ENCODE data around the gene ICE2. TPM values are rescaled to one million over a fixed set of nuclear protein-coding genes. Genes with fewer than 3 reads are reported as not detected.

The ICE2 gene
- total RNA-seq, 1 experiment from 2014 or later = 14.5 TPM

GRCh38 chr15:60390231-60390630 is 88.7 kb downstream of the ICE2 start:
- H3K27me3 ChIP-seq = no peaks in the 10 kb centered on the region
- DNase-seq = no peak
- H3K4me3 ChIP-seq = peak overlapping the region; percentile 6
- H3K9me3 ChIP-seq = no peaks in the 10 kb centered on the region
- peaks cover 83% of the 10 kb centered on the region for H3K36me3 ChIP-seq

- H3K36me3 ChIP-seq = peaks cover 83% of the 10 kb centered on the region
- H3K27me3 ChIP-seq = no peaks in the 10 kb centered on the region
- no peak for DNase-seq
- H3K4me3 ChIP-seq = no peak overlapping the region; the same call in 1 of the 2 replicates
- no peaks in the 10 kb centered on the region for H3K9me3 ChIP-seq
Measured at GRCh38 chr15:60389261-60390077, 89.5 kb downstream of the ICE2 start.

- no peaks in the 10 kb centered on the region for H3K9me3 ChIP-seq
- no peak for DNase-seq
- H3K36me3 ChIP-seq = peaks cover 88% of the 10 kb centered on the region
- no peak overlapping the region for H3K4me3 ChIP-seq
- no peaks in the 10 kb centered on the region for H3K27me3 ChIP-seq
Measured at GRCh38 chr15:60387321-60387720, 91.6 kb downstream of the ICE2 start.

GRCh38 chr15:60386615-60387014 is 92.3 kb downstream of the ICE2 start:
- DNase-seq = no peak
- no peaks in the 10 kb centered on the region for H3K27me3 ChIP-seq
- H3K9me3 ChIP-seq = no peaks in the 10 kb centered on the region
- no peak overlapping the region for H3K4me3 ChIP-seq
- peaks cover 87% of the 10 kb centered on the region for H3K36me3 ChIP-seq

GRCh38 chr15:60385620-60386552 is 93.1 kb downstream of the ICE2 start:
- Histone ChIP-seq H3K27me3 (no peaks in the 10 kb centered on the region), H3K9me3 (no peaks in the 10 kb centered on the region), H3K36me3 (peaks cover 92% of the 10 kb centered on the region), H3K4me3 (no peak overlapping the region)
- DNase-seq = no peak

GRCh38 chr15:60384526-60385126 is 94.3 kb downstream of the ICE2 start:
- peaks cover 93% of the 10 kb centered on the region for H3K36me3 ChIP-seq
- no peak for DNase-seq
- no peak overlapping the region for H3K4me3 ChIP-seq
- no peaks in the 10 kb centered on the region for H3K9me3 ChIP-seq
- no peaks in the 10 kb centered on the region for H3K27me3 ChIP-seq

GRCh38 chr15:60384053-60384452 is 94.9 kb downstream of the ICE2 start:
- Histone ChIP-seq H3K36me3 (peaks cover 93% of the 10 kb centered on the region), H3K27me3 (no peaks in the 10 kb centered on the region), H3K9me3 (no peaks in the 10 kb centered on the region), H3K4me3 (no peak overlapping the region)
- no peak for DNase-seq

- DNase-seq = no peak
- peaks cover 98% of the 10 kb centered on the region for H3K36me3 ChIP-seq
Measured at GRCh38 chr15:60382773-60383674, 95.9 kb downstream of the ICE2 start.

GRCh38 chr15:60381148-60381788 is 97.7 kb downstream of the ICE2 start:
- no peak overlapping the region for H3K4me3 ChIP-seq
- no peak for DNase-seq
- peaks cover 99% of the 10 kb centered on the region for H3K36me3 ChIP-seq
- H3K9me3 ChIP-seq = no peaks in the 10 kb centered on the region
- H3K27me3 ChIP-seq = no peaks in the 10 kb centered on the region

More at GRCh38 chr15:60382773-60383674, 95.9 kb downstream of the ICE2 start:
- no peak overlapping the region for H3K4me3 ChIP-seq
- H3K27me3 ChIP-seq = no peaks in the 10 kb centered on the region
- no peaks in the 10 kb centered on the region for H3K9me3 ChIP-seq

GRCh38 chr15:60379525-60380274 is 99.2 kb downstream of the ICE2 start:
- no peak for DNase-seq
- H3K27me3 ChIP-seq = no peaks in the 10 kb centered on the region
- H3K4me3 ChIP-seq = no peak overlapping the region
- H3K36me3 ChIP-seq = peaks cover 97% of the 10 kb centered on the region
- H3K9me3 ChIP-seq = no peaks in the 10 kb centered on the region

- Histone ChIP-seq H3K9me3 (no peaks in the 10 kb centered on the region), H3K36me3 (peaks cover 96% of the 10 kb centered on the region), H3K4me3 (no peak overlapping the region), H3K27me3 (no peaks in the 10 kb centered on the region)
- DNase-seq = no peak
Measured at GRCh38 chr15:60379185-60379524, 99.8 kb downstream of the ICE2 start.

- Histone ChIP-seq H3K4me3 (no peak overlapping the region), H3K36me3 (peaks cover 97% of the 10 kb centered on the region), H3K9me3 (no peaks in the 10 kb centered on the region), H3K27me3 (no peaks in the 10 kb centered on the region)
- DNase-seq = no peak
Measured at GRCh38 chr15:60376677-60377095, 102.3 kb downstream of the ICE2 start.

- no peaks in the 10 kb centered on the region for H3K27me3 ChIP-seq
- H3K36me3 ChIP-seq = peaks cover 93% of the 10 kb centered on the region
- no peaks in the 10 kb centered on the region for H3K9me3 ChIP-seq
- DNase-seq = no peak
- H3K4me3 ChIP-seq = no peak overlapping the region
Measured at GRCh38 chr15:60375306-60375705, 103.6 kb downstream of the ICE2 start.

GRCh38 chr15:60374628-60375081 is 104.3 kb downstream of the ICE2 start:
- Histone ChIP-seq H3K36me3 (peaks cover 93% of the 10 kb centered on the region), H3K4me3 (no peak overlapping the region), H3K27me3 (no peaks in the 10 kb centered on the region), H3K9me3 (no peaks in the 10 kb centered on the region; the same call in 1 of the 2 replicates)
- DNase-seq = peak; percentile 96

GRCh38 chr15:60374209-60374608 is 104.7 kb downstream of the ICE2 start:
- Histone ChIP-seq H3K9me3 (no peaks in the 10 kb centered on the region; the same call in 1 of the 2 replicates), H3K4me3 (no peak overlapping the region), H3K36me3 (peaks cover 93% of the 10 kb centered on the region), H3K27me3 (no peaks in the 10 kb centered on the region)
- no peak for DNase-seq

Data from MG63 (cell line).